Astrocyte (in vitro differentiated cells and primary cell): ENCODE data around the gene NFATC1.

Experiments used
- CTCF ChIP-seq: IDR thresholded peaks from 2 replicates; pipeline ENCODE4 v1.5.1; 2011; ENCODE audit warnings: low read depth, mild to moderate bottlenecking, inconsistent platforms, low read length, moderate library complexity; ENCODE audit not compliant: insufficient read depth
- EZH2 ChIP-seq: IDR thresholded peaks from 2 replicates; pipeline ENCODE4 v1.6.1; 2012; ENCODE audit warnings: mild to moderate bottlenecking, low read length, inconsistent platforms; ENCODE audit not compliant: insufficient read depth

- TF ChIP-seq CTCF, result no peak
- TF ChIP-seq EZH2, result no peak
These were observed 85.5 kb downstream of the NFATC1 start for GRCh38 chr18:79481046-79481790.
